BE2C (cell line): ENCODE results near the gene LRCOL1.

Experiments used
- DNase-seq: peaks from one replicate; pipeline ENCODE4 v3.0.0-alpha.2; 2020
- H3K27me3 ChIP-seq: fragments of 250-450 bp; sonication (Bioruptor Pico); 2 replicates; pipeline ENCODE4 v1.5.1; 2020; ENCODE audit warnings: mild to moderate bottlenecking
- H3K36me3 ChIP-seq: fragments of 250-450 bp; sonication (Bioruptor Pico); 2 replicates; pipeline ENCODE4 v1.5.1; 2020; ENCODE audit warnings: mild to moderate bottlenecking
- H3K4me1 ChIP-seq: fragments of 250-450 bp; sonication (Bioruptor Pico); 2 replicates; pipeline ENCODE4 v1.5.1; 2020
- H3K4me3 ChIP-seq: 2 replicates; pipeline ENCODE4 v1.5.1; 2011; ENCODE audit warnings: low read depth, low read length
- H3K9me3 ChIP-seq: fragments of 250-450 bp; sonication (Bioruptor Pico); 2 replicates; pipeline ENCODE4 v1.5.1; 2020
- CTCF ChIP-seq: IDR thresholded peaks from 2 replicates; pipeline ENCODE4 v1.5.1; 2012; ENCODE audit warnings: mild to moderate bottlenecking, low read depth, low read length

LRCOL1 gene

GRCh38 chr12:132588319-132588718 is 22.1 kb downstream of the LRCOL1 start:
- Histone ChIP-seq H3K27me3 (no peaks in the 10 kb centered on the region), H3K4me3 (no peak overlapping the region), H3K36me3 (no peaks in the 10 kb centered on the region), H3K4me1 (no peaks in the 10 kb centered on the region), H3K9me3 (no peaks in the 10 kb centered on the region)
- DNase-seq = no peak
- no peak for TF ChIP-seq CTCF

- no peak overlapping the region for H3K4me3 ChIP-seq
- DNase-seq = no peak
- H3K27me3 ChIP-seq = no peaks in the 10 kb centered on the region
- TF ChIP-seq CTCF = no peak
- no peaks in the 10 kb centered on the region for H3K9me3 ChIP-seq
- no peaks in the 10 kb centered on the region for H3K36me3 ChIP-seq
- no peaks in the 10 kb centered on the region for H3K4me1 ChIP-seq
These were observed 22.6 kb downstream of the LRCOL1 start for GRCh38 chr12:132587781-132588180.

- Histone ChIP-seq H3K4me1 (no peaks in the 10 kb centered on the region), H3K9me3 (no peaks in the 10 kb centered on the region), H3K27me3 (no peaks in the 10 kb centered on the region), H3K4me3 (no peak overlapping the region), H3K36me3 (no peaks in the 10 kb centered on the region)
- DNase-seq = no peak
- no peak for TF ChIP-seq CTCF
These were observed 23.5 kb downstream of the LRCOL1 start for GRCh38 chr12:132586929-132587328.

GRCh38 chr12:132585177-132585576 is 25.2 kb downstream of the LRCOL1 start:
- no peaks in the 10 kb centered on the region for H3K27me3 ChIP-seq
- no peaks in the 10 kb centered on the region; the same call in 1 of the 2 replicates for H3K36me3 ChIP-seq
- TF ChIP-seq CTCF = no peak
- H3K9me3 ChIP-seq = no peaks in the 10 kb centered on the region
- H3K4me1 ChIP-seq = no peaks in the 10 kb centered on the region
- no peak for DNase-seq
- H3K4me3 ChIP-seq = no peak overlapping the region

- H3K4me1 ChIP-seq = no peaks in the 10 kb centered on the region
- no peaks in the 10 kb centered on the region; the same call in 1 of the 2 replicates for H3K36me3 ChIP-seq
- no peaks in the 10 kb centered on the region for H3K9me3 ChIP-seq
- no peak overlapping the region for H3K4me3 ChIP-seq
- H3K27me3 ChIP-seq = no peaks in the 10 kb centered on the region
- no peak for DNase-seq
- no peak for TF ChIP-seq CTCF
These were observed 26.0 kb downstream of the LRCOL1 start for GRCh38 chr12:132584429-132584828.

- Histone ChIP-seq H3K9me3 (no peaks in the 10 kb centered on the region), H3K4me3 (no peak overlapping the region), H3K36me3 (no peaks in the 10 kb centered on the region; the same call in 1 of the 2 replicates)
These were observed 26.6 kb downstream of the LRCOL1 start for GRCh38 chr12:132583736-132584135.

More at GRCh38 chr12:132583736-132584135, 26.6 kb downstream of the LRCOL1 start:
- no peak for DNase-seq
- H3K27me3 ChIP-seq = no peaks in the 10 kb centered on the region
- H3K4me1 ChIP-seq = no peaks in the 10 kb centered on the region
- TF ChIP-seq CTCF = no peak
